Tibial artery (tissue), 4 donors: ENCODE measurements around the gene PBRM1.

Experiments
- DNase-seq, 2 donors: peaks; one replicate each; pipeline ENCODE4 v3.0.0-alpha.2; 2019
- H3K27ac ChIP-seq, 2 donors: fragments of 200-600 bp; sonication (generic) in 1 of 2; 1 replicate in 1 of 2; 2 replicates in 1 of 2; pipeline ENCODE4 v1.5.1; 2018 to 2019; ENCODE audit warnings: mild to moderate bottlenecking in 1 of 2
- H3K27me3 ChIP-seq, 2 donors: fragments of 200-600 bp; sonication (generic) in 1 of 2; one replicate each; pipeline versions ENCODE4 v1.5.1 to v1.6.0; 2016 to 2019
- H3K36me3 ChIP-seq, 3 donors: fragments of 200-600 bp; sonication (generic) in 2 of 3; one replicate each; pipeline ENCODE4 v1.5.1; 2016 to 2019; ENCODE audit warnings: mild to moderate bottlenecking in 2 of 3
- H3K4me1 ChIP-seq, 4 donors: fragments of 200-600 bp; sonication (generic) in 2 of 4; 1 replicate in 3 of 4; 2 replicates in 1 of 4; pipeline ENCODE4 v1.5.1; 2016 to 2019
- H3K4me3 ChIP-seq, 2 donors: fragments of 200-600 bp; sonication (generic) in 1 of 2; 1 replicate in 1 of 2; 2 replicates in 1 of 2; pipeline ENCODE4 v1.5.1; 2018 to 2019; ENCODE audit warnings: mild to moderate bottlenecking in 2 of 2
- H3K9me3 ChIP-seq, 3 donors: fragments of 200-600 bp; sonication (generic) in 1 of 3; one replicate each; pipeline ENCODE4 v1.5.1; 2016 to 2019
- intact Hi-C: fragments of 100-400 bp; cut with DNase I; formaldehyde crosslinking; loops from one replicate; pipeline ENCODE4 v1.15.0; 2023; ENCODE audit warnings: low total_unique reads
- TF ChIP-seq, protein P1 (sequence below), 2 experiments: fragments of 200-600 bp in 1 of 2; fragments of 450-650 bp in 1 of 2; IDR thresholded peaks; one replicate each; pipeline ENCODE4 v1.5.1; 2017 to 2019; ENCODE audit warnings: antibody characterized with exemption in 2 of 2, mild to moderate bottlenecking in 1 of 2, moderate library complexity in 1 of 2

Gene PBRM1

DNA sequence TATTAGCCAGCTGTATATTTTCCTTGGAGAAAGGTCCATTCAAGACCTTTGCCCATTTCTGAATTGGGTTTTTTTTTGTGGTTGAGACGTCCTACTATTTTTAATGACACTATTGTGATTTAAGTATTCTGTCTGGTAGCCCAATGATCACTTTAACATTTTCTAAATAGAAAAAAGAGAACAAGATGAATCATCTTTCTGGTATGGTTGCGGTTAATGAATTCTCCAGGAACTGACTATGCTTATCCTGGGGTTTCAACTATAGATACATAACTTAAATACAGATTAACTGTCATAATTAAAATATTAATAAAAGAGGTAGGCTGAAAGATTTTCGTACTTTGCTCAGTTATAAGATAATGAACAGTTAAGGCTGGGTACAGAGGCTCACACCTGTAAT lies 51.9 kb downstream of the PBRM1 start:
- DNase-seq = no peak
- no peak overlapping the region for H3K27ac ChIP-seq
- no peaks in the 10 kb centered on the region for H3K4me1 ChIP-seq
- H3K4me3 ChIP-seq = no peak overlapping the region
- TF ChIP-seq, protein P1, sequence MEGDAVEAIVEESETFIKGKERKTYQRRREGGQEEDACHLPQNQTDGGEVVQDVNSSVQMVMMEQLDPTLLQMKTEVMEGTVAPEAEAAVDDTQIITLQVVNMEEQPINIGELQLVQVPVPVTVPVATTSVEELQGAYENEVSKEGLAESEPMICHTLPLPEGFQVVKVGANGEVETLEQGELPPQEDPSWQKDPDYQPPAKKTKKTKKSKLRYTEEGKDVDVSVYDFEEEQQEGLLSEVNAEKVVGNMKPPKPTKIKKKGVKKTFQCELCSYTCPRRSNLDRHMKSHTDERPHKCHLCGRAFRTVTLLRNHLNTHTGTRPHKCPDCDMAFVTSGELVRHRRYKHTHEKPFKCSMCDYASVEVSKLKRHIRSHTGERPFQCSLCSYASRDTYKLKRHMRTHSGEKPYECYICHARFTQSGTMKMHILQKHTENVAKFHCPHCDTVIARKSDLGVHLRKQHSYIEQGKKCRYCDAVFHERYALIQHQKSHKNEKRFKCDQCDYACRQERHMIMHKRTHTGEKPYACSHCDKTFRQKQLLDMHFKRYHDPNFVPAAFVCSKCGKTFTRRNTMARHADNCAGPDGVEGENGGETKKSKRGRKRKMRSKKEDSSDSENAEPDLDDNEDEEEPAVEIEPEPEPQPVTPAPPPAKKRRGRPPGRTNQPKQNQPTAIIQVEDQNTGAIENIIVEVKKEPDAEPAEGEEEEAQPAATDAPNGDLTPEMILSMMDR (IDR thresholded peaks at IDR 0.05) = no peak
- H3K36me3 ChIP-seq = peaks cover 50 to 69% (median 61%) of the 10 kb centered on the region in 3 donors
- intact Hi-C loops = no loop called here
- H3K27me3 ChIP-seq = no peaks in the 10 kb centered on the region
- no peaks in the 10 kb centered on the region for H3K9me3 ChIP-seq

DNA sequence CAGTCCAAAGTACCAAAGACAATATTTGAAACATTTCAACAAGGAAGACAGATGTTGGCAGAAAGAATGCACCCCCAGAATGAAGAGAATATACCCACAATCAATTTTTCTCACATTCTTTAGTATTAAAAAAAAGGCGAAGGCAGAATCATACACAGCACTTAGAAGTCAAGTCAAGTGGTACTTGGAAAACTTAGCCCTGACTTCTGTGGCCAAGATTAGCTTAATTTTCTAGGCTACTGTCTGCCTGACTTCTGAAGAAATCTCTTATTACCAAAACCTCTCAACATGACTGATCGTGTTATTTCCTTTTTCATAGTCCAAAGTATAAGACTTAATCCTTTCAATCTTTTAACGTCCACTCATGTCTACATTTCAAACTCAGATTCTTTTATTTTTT lies 60.7 kb downstream of the PBRM1 start:
- no peak for DNase-seq
- intact Hi-C loops = no loop called here
- Histone ChIP-seq H3K4me1 (no peaks in the 10 kb centered on the region), H3K27ac (no peak overlapping the region), H3K27me3 (no peaks in the 10 kb centered on the region), H3K9me3 (no peaks in the 10 kb centered on the region), H3K4me3 (no peak overlapping the region), H3K36me3 (peaks cover 32 to 66% (median 41%) of the 10 kb centered on the region in 3 donors)
- TF ChIP-seq, protein P1 (IDR thresholded peaks at IDR 0.05) = no peak

DNA sequence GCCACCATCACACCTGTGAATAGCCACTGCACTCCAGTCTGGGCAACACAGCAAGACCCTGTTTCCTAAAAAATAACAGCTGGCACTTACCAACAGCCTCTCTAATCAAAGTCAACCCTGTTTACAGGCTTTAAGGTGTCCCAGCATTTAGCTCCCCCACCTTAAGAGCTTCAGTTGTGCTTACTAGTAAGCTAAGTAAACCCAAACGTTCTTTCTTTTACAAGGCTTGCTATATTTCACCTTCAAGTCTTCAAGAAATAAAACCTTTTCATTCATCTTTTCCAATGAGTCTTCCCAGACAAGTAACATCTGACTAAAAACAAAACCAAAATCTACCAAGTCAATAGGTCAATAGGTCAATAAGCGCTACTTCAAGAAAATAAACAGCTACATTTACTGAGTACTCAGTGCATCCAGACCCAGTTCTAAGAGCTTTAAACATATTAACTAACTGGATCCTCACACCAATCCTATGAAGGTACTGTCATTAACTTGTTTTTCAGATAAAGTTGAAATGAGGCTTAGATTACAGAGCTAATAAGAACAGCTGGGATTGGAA lies 62.4 kb downstream of the PBRM1 start:
- Histone ChIP-seq H3K27ac (no peak overlapping the region), H3K27me3 (no peaks in the 10 kb centered on the region), H3K9me3 (no peaks in the 10 kb centered on the region), H3K4me1 (no peaks in the 10 kb centered on the region), H3K36me3 (peaks cover 37 to 78% (median 47%) of the 10 kb centered on the region in 3 donors), H3K4me3 (no peak overlapping the region)
- TF ChIP-seq, protein P1 (IDR thresholded peaks at IDR 0.05) = no peak
- no peak for DNase-seq
- intact Hi-C loops = no loop called here

DNA sequence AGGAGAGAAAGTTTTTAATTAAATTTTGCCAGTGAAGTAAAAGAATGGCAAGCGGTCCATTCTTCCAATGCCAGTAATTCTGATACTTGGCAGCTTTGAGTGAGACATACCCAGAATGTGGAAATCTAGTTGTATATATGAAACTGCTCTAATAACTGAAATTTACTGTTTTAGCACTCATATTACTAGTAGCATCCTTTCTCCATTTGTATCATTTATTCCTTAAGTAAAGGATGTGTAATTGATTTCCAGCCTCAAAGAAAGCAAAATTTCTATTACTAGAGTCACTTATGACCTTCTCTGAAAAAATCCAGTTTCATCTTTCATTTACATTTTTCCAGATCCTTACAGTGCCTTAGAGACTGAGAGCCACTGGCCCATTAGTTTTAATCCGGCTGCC lies 65.1 kb downstream of the PBRM1 start:
- TF ChIP-seq, protein P1 (IDR thresholded peaks at IDR 0.05) = no peak
- Histone ChIP-seq H3K4me3 (no peak overlapping the region), H3K9me3 (no peaks in the 10 kb centered on the region), H3K27ac (no peak overlapping the region), H3K27me3 (no peaks in the 10 kb centered on the region), H3K4me1 (no peaks in the 10 kb centered on the region), H3K36me3 (peaks cover 42 to 78% (median 53%) of the 10 kb centered on the region in 3 donors)
- DNase-seq = no peak
- intact Hi-C loops = no loop called here

DNA sequence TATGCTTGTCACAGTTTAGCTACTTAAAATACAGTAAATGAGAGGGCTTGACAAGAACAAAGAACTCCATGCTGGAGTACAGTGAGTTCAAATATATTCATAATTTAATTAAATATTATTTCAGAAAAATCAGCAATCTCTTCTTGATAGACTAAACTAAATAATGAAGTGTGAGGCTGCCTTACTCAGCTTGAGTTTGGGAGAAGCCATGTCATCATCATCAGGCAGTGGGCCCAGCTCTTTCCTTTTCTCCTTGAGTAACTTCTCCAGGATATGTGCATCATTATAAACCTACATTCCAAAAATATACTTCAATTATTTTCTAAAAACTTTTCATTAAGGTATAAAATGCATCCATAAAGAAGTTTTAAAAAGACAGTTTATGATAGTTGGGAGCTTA lies 70.5 kb downstream of the PBRM1 start:
- Histone ChIP-seq H3K27me3 (no peaks in the 10 kb centered on the region), H3K4me3 (no peak overlapping the region), H3K27ac (no peak overlapping the region), H3K4me1 (no peaks in the 10 kb centered on the region), H3K36me3 (peaks cover 41 to 92% (median 64%) of the 10 kb centered on the region in 3 donors), H3K9me3 (no peaks in the 10 kb centered on the region)
- intact Hi-C loops = no loop called here
- TF ChIP-seq, protein P1 (IDR thresholded peaks at IDR 0.05) = no peak
- DNase-seq = no peak

DNA sequence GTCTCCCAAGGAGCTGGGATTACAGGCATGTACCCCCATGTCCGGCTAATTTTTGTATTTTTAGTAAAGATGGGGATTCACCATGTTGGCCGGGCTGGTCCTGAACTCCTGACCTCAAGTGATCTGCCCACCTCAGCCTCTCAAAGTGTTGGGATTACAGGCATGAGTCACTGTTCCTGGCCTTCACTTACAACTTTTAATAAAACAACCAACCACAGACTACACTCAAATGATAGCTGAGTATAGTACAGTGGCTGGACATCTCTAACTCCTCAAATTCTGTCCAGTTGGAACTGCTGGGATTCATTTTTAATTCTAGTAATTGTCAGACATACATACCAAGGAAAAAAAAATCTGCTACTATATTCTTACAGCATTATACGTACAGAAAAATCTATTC lies 71.0 kb downstream of the PBRM1 start:
- DNase-seq = no peak
- Histone ChIP-seq H3K27me3 (no peaks in the 10 kb centered on the region), H3K9me3 (no peaks in the 10 kb centered on the region), H3K36me3 (peaks cover 41 to 90% (median 65%) of the 10 kb centered on the region in 3 donors), H3K4me1 (no peaks in the 10 kb centered on the region), H3K4me3 (no peak overlapping the region), H3K27ac (no peak overlapping the region)
- intact Hi-C loops = no loop called here
- TF ChIP-seq, protein P1 (IDR thresholded peaks at IDR 0.05) = no peak
